Kidney (tissue), 14 donors: ENCODE results near the gene TTC7B. TPM values are rescaled to one million over a fixed set of nuclear protein-coding genes. Genes with fewer than 3 reads are reported as not detected.

ENCODE experiments used
- DNase-seq, 5 donors: peaks; one replicate each; pipeline ENCODE4 v3.0.0-alpha.2; 2013 to 2020
- FAIRE-seq: peaks from 2 replicates; lab custom pipeline; 2012; peaks lifted over from hg19 to GRCh38; lab: Jason Lieb, UNC
- H3K27ac ChIP-seq, 2 donors: one replicate each; pipeline ENCODE4 v1.7.0; 2013; ENCODE audit warnings: low read depth in 2 of 2, low read length in 2 of 2, inconsistent platforms in 1 of 2
- H3K27me3 ChIP-seq: one replicate; pipeline ENCODE4 v1.7.1; 2013; ENCODE audit warnings: low read length, inconsistent platforms; ENCODE audit not compliant: control insufficient read depth, insufficient read depth
- H3K36me3 ChIP-seq, 3 donors: one replicate each; pipeline versions ENCODE4 v1.7.0 to v1.7.1; 2013; ENCODE audit warnings: low read length in 3 of 3, control low read depth in 1 of 3, inconsistent platforms in 1 of 3; ENCODE audit not compliant: insufficient read depth in 3 of 3, control insufficient read depth in 2 of 3
- H3K4me1 ChIP-seq, 3 donors: one replicate each; pipeline versions ENCODE4 v1.7.0 to v1.7.1; 2013; ENCODE audit warnings: low read length in 3 of 3, inconsistent platforms in 1 of 3, low read depth in 1 of 3; ENCODE audit not compliant: control insufficient read depth in 2 of 3, insufficient read depth in 2 of 3
- H3K4me3 ChIP-seq, 3 donors: one replicate each; pipeline versions ENCODE4 v1.7.0 to v1.8.1; 2013; ENCODE audit warnings: low read length in 3 of 3, control low read depth in 1 of 3, inconsistent platforms in 1 of 3
- H3K9ac ChIP-seq, 3 donors: one replicate each; pipeline versions ENCODE4 v1.7.0 to v1.7.1; 2013; ENCODE audit warnings: low read length in 3 of 3, control low read depth in 1 of 3, inconsistent platforms in 1 of 3
- H3K9me3 ChIP-seq, 3 donors: one replicate each; pipeline versions ENCODE4 v1.7.0 to v1.7.1; 2013; ENCODE audit warnings: low read length in 3 of 3, control low read depth in 1 of 3, inconsistent platforms in 1 of 3; ENCODE audit not compliant: control insufficient read depth in 2 of 3, insufficient read depth in 1 of 3
- CTCF ChIP-seq: IDR thresholded peaks from 3 replicates; pipeline ENCODE4 v1.5.1; 2012; ENCODE audit warnings: mild to moderate bottlenecking, moderate library complexity, borderline replicate concordance; ENCODE audit not compliant: insufficient read depth; ENCODE audit errors: extremely low read depth
- intact Hi-C: fragments of 100-400 bp; cut with DNase I; formaldehyde crosslinking; loops from one replicate; pipeline ENCODE4 v1.11.1; 2022
- polyA plus RNA-seq: library from polyadenylated mRNA; stranded (reverse); fragments of 350-450 nt; fragmentation: Illumina TruSeq; extraction: RNeasy Lipid Tissue Mini Kit (QIAGEN cat#74804); gene quantifications from one replicate; pipeline ENCODE4 v1.2.3, GENCODE V29; 2014; ENCODE audit warnings: low read depth, low replicate concordance; ENCODE audit not compliant: insufficient read depth
- total RNA-seq: library from RNA; stranded (reverse); fragmentation: NEBNext Ultra II Directional; extraction: Animal tissue kit (Norgen Biotek cat#: 25700); gene quantifications from one replicate; pipeline ENCODE4 v1.2.1, GENCODE V29; 2021
- donor health status: control.
- donor health status: control.
- donor health status: control.
- donor health status: control.
- donor health status: control.
- donor health status: DM: yes; HTN: yes; CAD: no.
- donor health status: Normal renal cell carcinoma (clear cell type).

The TTC7B gene
- total and polyA plus RNA-seq, 2 donors from 2014 or later: 23.4 to 48.3 TPM

DNA sequence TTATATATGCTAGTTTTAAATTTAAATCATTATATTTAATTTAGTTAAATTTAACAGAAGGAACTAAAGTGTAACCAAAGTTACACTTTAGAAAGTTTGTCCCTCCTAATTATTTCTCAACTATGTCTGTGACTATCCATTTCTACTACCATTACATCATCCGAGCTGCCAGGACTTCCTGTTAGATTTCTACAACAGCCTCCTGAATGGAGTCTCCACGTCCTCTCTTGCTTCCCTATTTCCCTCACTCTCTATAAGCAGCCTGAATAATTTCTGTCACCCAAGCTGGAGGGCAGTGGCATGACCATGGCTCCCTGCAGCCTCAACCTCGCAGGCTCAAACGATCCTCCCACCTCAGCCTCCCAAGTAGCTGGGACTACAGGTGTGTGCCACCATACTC lies 84.1 kb downstream of the TTC7B start:
- TF ChIP-seq CTCF: no peak
- FAIRE-seq: no peak

GRCh38 chr14:90731487-90731886 lies 84.7 kb downstream of the TTC7B start:
- H3K9ac ChIP-seq: no peak overlapping the region
- H3K36me3 ChIP-seq: no peaks in the 10 kb centered on the region
- no peaks in the 10 kb centered on the region for H3K27me3 ChIP-seq
- no peak overlapping the region for H3K27ac ChIP-seq
- TF ChIP-seq CTCF: no peak
- H3K9me3 ChIP-seq: no peaks in the 10 kb centered on the region
- no peak for DNase-seq
- H3K4me1 ChIP-seq: no peaks in the 10 kb centered on the region
- no peak for FAIRE-seq
- H3K4me3 ChIP-seq: no peak overlapping the region
- intact Hi-C loops: no loop called here

More for the DNA sequence above, 84.1 kb downstream of the TTC7B start:
- intact Hi-C loops: no loop called here
- Histone ChIP-seq H3K27me3 (no peaks in the 10 kb centered on the region), H3K9me3 (no peaks in the 10 kb centered on the region), H3K4me1 (no peaks in the 10 kb centered on the region), H3K27ac (no peak overlapping the region), H3K9ac (no peak overlapping the region), H3K36me3 (no peaks in the 10 kb centered on the region), H3K4me3 (no peak overlapping the region)
- DNase-seq: no peak

DNA sequence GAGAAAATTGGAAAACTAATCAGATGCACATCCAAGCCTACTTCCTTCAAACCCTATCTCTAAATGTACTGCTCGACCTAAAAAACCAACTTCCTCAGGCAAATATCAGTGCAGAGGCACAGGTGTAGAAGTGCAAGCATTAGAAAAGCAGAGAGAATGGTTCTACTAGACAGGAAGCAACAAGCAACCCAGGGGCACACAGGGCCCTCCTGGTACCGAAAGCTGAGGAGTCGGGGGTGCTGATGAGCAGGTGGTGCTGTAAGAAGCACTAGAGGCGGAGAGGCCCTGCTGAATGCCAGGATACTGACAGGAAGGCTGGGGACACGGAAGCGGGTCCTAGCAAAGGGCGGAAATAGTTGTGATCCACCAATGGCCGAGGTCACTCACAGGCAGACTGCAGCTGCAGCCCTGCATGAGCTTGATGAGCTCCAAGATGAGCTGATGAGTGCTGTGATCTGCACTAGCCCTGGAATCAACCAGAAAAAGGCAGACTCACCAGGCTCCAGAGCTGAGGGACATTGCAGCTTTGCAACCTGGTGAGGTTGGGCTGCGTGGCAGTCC lies 85.9 kb downstream of the TTC7B start:
- no peaks in the 10 kb centered on the region for H3K4me1 ChIP-seq
- DNase-seq (no peak), FAIRE-seq (no peak)
- no peak overlapping the region for H3K4me3 ChIP-seq
- TF ChIP-seq CTCF: no peak
- intact Hi-C loops: no loop called here
- no peaks in the 10 kb centered on the region for H3K9me3 ChIP-seq
- no peaks in the 10 kb centered on the region for H3K36me3 ChIP-seq
- no peaks in the 10 kb centered on the region for H3K27me3 ChIP-seq
- no peak overlapping the region for H3K27ac ChIP-seq
- no peak overlapping the region for H3K9ac ChIP-seq

- FAIRE-seq: no peak
- H3K9ac ChIP-seq: no peak overlapping the region
- no peaks in the 10 kb centered on the region for H3K36me3 ChIP-seq
- H3K27me3 ChIP-seq: no peaks in the 10 kb centered on the region
- H3K4me1 ChIP-seq: no peaks in the 10 kb centered on the region
- no peak overlapping the region for H3K4me3 ChIP-seq
- intact Hi-C loops: no loop called here
- no peak for TF ChIP-seq CTCF
- no peaks in the 10 kb centered on the region for H3K9me3 ChIP-seq
- DNase-seq: no peak
- H3K27ac ChIP-seq: no peak overlapping the region
These were observed 87.3 kb downstream of the TTC7B start for GRCh38 chr14:90728951-90729350.
